Stimulated activated CD8-positive, alpha-beta memory T cell treated with anti-CD3 and anti-CD28 coated beads, Interleukin-12 subunit alpha, Interleukin-12 subunit beta, amount 100 ng/mL, for 24 hours (primary cell): ENCODE data around the gene ELK3.
A peak's percentile ranks its signal among the peaks of the same experiment; 100 is the strongest.

ENCODE experiments used
- DNase-seq: peaks from one replicate; pipeline ENCODE4 v3.0.0-alpha.2; 2020; ENCODE audit errors: extremely low read depth

The ELK3 gene

DNA sequence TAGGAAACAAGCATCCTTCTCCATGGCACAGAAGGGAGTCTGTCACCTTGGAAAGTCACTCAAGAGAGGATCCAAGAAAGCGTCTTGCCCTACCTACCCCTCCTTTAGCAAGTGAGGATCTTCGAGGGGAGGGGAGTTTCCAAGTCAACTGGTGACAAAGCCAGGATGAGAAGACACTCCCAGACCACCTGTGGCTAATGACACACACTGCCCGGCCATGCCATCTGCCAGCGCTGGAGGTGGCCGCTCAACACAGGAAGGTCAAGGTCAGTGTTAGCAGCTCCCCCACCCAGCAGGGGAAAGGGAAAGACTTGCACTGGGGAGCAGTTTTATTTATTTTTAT is 41.3 kb downstream of the ELK3 start:
- no peak for DNase-seq

DNA sequence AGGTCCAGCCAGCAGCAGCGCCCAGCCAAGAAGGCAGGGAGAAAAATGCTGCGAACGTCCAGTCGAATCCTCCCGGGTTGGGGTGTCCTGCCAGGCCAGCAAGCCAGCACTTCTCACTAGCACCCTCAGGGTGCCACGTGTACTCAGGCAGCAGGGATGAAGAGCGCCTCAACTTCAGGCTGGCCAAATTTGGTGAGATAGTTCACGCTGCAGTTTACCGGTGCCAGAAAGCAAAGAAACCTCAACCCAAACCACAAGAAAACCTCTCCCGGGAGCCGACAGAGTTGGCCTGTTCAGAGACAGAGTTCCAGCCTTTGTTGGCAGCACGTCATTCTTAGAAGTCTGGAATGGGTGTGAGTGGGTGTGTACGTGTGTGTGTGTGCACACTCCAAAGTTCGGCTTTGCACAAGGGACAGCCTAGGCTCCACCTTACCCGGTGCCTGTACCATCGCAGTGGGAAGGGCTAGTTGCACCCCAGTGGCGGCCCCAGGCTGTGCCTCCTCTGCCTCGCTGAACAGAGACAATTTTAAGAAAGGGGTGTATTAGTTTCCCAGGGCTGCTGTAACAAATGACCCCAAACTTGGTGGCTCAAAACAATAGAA is 42.1 kb downstream of the ELK3 start:
- DNase-seq, result no peak

DNA sequence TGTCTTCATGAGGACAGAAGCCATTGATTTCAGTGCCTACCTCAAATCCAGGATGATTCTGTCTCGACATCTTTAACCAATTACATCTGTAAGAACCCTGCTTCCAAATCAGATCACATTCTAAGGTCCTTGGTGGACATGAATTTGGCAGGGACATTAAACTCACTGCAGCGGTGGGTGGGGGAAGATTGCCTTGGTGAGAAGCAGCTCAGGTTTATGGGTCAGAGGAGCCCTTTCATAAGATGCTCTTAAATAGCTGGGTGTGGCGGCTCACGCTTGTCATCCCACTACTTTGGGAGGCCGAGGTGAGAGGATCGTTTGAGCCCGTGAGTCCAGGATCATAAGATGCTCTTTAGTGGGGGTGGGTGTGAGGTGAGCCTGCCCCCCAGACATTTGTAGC is 42.9 kb downstream of the ELK3 start:
- no peak for DNase-seq

DNA sequence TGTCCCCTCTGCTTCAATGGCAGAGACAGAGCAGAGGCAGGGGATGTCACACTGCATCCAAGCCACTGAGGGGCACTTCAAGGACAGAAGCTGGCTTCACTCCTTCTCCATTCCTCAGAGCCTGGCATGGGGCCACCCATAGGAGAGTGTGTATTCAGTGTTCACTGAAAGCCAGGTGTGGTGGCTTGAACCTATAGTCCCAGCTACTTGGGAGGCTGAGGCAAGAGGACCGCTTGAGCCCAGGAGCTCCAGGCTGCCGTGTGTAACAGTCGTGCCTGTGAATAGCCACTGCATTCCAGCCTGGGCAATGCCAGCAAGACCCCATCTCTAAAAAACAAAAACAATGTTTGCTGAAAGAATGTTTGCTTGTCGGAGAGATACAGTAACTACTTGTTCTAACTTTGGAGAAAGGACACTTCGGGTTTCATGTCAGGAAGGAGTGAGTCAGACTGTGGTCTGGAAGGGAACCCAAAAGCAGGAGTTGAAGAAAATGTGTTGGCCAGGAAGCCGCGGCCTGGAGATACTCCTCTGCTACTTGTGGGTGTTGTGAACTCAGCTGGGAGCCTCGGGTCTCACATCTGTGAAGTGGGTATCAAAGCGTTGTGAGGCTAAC is 43.4 kb downstream of the ELK3 start:
- DNase-seq, result peak; percentile 25

DNA sequence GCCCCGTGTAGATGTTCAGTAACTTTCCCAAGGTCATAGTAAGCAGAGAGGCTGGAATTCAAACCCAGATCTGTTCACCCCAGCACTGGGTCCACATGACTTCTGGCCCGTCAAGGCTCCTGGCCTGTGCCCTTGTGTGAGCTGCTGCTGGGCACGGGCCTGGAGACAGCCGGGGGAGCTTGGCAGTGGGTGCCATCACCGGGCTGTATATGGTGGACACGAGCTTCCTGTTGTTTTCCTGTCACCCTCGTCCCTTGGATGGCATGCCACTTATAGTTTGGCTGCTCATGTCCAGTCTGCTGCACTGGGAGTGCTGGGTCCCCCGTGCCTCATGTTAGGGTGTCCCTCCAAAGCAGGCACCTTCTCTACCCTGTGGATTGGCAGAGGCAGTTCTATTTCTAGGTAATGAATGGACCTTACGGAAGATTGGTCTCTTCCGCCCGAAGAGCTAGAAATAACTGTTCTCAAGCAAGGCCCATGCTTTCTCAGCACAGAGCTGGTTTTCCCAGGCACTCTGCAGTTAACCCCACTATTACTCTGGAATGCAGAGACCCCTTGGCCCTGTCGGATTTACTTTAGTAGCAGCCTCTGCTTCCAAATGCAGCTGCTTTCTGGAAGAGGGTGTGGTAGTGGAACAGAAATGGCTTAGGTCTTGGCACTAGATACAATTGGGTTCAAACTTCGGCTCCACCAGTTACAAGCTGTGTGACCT is 44.3 kb downstream of the ELK3 start:
- DNase-seq, result no peak

DNA sequence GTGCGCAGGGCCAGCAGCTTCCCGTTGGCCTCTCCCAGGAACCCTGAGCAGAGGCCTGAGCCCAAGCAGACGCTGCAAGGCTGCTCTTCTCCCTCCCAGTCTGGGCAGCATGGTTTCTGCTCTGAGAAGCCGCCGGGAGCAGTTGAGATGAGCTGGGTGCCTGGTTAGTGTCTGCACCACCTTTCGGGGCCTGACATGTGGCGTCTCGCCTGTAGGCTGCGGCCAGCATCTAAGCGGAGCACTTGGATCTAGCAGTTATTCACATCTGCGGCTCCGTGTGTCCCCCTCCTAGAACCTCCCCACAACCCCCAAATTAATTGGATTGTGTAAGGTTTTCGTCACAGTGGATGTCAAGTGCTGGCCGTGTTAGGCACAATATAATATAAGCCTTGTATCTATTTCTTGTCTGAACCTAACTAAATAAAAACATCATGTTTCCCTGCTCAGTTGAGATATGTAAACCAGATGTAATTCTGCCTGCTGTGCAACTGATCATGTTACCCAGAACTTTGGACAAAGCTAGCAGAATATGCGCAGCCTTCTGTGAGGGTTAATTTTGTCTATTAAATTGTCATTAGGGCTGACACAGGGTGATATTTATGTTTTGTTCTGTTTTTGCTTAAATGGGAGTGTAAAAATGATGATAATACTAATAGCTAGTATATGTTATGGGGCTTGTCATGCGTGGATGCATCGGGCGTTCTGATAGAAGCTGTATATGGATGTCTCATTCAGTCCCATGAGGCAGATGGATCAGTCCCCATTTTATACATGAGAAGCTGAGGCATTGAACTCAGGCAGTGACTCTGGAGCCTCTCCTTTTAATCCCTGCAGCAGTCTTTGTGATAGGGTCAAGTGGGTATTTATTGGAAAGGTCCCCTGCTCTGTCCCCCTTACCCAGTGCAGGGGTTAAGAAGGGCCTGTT is 45.8 kb downstream of the ELK3 start:
- DNase-seq, result no peak

DNA sequence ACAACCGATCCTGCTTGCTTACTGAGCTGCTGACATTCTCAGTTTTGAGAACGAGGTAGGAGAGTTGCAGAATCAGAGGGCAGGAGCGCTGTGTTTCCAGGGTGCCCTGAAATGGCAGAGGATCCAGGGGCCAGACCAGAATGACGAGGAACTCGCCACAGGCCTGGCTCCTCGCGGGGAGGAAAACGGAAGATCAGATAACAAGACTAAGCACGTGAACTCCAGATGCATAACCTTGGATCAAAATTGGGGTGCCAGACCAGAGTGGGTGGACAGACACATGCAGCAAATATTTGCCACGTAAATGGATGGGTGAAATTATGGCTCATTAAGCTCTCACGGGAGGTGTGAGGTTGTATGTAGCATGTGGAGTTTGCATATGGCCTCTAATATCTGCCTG is 46.5 kb downstream of the ELK3 start:
- DNase-seq, result no peak

DNA sequence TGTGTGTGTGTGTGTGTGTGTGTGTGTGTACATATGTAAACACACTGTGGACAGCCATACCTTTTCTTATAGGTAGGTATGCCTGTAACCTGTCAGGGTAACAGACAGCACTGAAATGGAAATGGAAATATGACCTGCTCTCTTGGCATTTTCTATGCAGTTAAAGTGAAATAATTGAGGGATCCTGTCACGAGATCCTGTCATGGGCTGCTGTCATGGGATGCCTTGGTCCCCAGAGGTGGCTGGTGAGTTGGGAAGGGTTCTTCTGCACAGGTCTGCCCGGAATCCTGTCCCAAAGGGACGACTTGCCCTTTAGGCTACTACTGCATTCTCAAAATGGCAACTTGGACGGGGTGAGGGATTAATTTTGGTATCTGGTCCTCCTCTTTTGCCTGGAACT is 47.3 kb downstream of the ELK3 start:
- DNase-seq, result no peak

DNA sequence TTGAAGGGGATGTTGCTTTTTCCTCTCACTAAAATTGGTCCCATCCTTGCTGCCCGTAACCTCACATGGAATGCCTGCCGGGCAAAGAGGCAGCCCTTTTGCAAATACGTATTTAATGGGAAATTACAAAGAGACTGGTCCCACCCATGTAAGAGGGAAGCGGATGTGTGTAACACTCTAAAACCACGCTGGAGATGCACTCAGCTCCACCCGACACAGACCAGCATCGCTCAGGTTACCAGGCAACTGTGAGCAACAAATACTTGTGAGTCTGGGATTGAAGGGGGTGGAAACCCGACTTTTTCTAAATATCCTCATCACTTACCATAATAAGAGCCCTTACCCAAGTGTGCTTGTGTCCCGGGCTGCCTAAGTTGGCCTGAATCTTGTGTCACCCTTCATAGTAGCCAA is 47.7 kb downstream of the ELK3 start:
- DNase-seq, result peak; percentile 20

DNA sequence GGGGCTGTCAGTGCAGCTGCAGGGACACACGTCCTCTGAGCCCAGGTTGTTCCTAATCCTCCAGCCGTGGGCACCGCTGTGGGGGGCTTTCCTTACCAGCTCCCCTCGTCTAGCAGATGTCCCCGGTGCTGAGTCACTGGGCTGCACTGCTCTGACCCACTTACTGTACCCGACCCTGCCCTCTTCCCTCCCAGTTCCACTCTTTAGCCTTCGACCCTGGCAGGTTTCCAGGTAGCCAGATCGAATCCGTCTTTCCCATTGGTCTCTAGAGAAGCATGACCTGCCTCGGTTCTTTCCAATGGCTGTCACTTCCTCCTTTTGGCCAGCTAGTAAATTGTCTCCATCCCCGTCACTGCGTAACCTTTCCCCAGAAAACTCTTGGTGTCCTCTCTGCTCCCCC is 48.4 kb downstream of the ELK3 start:
- DNase-seq, result no peak

DNA sequence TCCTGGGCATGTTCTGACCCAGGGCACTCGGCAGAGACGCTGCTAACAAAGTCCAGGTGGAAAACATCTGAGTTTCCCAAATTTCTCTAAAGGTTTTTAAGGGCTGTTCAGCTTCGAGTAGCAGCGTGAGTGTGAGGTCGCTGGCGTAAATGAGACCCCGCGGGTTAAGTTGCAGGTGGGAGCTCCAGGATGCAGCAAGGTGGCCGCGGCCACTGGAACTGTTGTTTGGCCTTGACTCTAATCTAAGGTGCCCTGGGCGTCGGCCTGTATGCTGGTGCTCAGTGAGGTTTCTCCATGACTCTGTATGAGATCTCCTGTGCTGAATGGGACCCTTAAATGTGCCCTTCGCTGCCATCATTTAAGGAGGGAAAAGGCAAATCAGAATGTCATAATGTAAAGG is 50.7 kb downstream of the ELK3 start:
- no peak for DNase-seq

DNA sequence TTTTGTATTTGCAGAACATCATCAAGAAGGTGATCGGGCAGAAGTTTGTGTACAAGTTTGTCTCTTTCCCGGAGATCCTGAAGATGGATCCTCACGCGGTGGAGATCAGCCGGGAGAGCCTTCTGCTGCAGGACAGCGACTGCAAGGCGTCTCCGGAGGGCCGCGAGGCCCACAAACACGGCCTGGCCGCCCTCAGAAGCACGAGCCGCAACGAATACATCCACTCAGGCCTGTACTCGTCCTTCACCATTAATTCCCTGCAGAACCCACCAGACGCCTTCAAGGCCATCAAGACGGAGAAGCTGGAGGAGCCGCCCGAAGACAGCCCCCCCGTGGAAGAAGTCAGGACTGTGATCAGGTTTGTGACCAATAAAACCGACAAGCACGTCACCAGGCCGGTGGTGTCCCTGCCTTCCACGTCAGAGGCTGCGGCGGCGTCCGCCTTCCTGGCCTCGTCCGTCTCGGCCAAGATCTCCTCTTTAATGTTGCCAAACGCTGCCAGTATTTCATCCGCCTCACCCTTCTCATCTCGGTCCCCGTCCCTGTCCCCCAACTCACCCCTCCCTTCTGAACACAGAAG is 52.8 kb downstream of the ELK3 start:
- DNase-seq, result no peak

DNA sequence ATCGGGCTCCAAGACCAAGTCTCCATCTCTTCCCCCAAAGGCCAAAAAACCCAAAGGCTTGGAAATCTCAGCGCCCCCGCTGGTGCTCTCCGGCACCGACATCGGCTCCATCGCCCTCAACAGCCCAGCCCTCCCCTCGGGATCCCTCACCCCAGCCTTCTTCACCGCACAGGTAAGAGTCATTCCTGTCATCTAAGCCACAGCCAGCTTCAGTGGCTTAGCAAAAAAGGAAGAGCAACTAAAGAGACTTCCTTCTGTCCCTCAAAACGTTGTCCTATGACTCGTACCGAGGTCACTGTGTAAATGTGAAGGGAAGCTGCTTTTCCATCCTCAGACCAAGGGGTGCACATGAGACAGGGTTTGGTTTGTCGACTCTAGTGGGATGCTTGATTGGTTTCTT is 53.4 kb downstream of the ELK3 start:
- DNase-seq, result no peak

DNA sequence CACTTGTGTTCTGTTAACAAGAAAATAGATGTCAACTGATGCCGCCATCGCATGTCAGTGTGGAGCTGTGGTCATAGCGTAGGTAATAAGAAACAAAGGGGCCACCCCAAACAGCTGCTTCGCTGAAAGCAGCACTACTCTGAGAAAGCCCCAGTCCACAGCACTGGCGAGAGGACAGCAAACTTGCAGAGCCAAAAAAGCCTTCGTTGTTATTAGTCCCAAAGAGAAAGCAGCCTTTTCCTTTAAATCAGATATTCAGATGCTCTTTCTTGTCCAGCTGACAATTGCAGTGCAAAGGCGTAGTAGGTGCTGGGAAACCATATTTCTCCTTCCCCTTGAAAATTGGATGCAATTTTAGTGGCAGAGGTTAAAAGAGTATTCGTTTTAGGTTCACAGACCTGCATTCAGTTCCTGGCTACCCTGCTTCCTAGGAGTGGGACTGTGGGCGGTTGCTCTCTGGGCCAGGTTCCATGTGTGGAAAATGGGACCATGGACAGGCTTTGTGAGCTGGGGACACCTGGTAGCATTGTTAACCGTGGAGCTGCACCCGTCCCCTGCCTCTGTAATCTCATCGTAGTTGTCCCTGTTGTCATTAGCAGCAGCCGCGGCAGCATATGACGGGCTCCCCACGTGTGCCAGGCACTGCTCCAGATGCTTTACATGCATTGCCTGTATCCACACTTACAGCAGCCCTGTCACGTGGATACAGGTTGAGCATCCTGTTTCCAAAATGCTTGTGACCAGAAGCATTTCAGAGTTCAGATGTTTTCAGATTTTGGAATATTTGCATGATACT is 54.2 kb downstream of the ELK3 start:
- DNase-seq, result no peak

DNA sequence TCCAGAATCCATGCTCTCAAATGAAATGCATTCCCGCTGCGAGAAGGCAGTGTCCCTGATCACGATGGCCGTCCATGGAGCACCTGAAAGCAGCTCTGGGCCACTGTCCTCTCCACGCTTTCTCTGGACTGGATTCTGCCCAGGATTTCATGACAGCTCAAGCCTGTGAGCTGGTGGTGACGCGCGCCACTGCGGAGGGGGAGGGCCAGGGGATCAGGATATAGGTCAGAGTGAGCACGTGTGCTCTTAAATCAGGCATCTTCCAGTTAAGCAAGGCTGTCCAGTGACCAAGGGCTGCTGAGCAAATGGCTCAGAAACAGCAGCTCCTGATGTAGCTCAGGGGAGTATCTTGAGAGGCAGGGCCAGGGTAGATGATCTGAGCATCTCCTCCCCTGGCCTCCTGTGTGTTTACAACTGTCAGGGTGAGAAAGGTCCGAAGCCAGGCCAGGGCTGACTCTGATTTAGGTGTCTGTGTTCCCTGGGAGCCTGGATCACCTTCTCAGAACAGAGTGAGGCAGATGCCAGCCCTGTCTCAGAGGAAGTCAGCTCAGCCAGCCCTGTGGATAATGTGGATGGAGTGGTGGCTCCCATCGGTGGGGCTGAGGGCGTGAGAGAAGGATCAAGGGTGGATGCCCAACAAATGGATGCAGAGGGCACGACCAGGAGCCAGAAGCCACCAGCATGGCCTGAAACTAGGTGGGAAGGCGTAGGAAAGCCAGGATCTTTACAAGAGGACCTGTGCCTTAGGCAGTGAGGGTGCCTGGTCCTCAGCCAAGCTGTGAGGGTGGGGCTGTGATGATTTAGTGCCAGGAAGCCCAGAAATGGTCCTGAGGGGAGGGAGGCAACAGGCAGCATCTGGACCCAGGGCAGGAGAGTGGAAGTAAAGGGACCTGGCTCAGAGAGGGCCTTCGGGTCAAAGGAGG is 55.3 kb downstream of the ELK3 start:
- no peak for DNase-seq

DNA sequence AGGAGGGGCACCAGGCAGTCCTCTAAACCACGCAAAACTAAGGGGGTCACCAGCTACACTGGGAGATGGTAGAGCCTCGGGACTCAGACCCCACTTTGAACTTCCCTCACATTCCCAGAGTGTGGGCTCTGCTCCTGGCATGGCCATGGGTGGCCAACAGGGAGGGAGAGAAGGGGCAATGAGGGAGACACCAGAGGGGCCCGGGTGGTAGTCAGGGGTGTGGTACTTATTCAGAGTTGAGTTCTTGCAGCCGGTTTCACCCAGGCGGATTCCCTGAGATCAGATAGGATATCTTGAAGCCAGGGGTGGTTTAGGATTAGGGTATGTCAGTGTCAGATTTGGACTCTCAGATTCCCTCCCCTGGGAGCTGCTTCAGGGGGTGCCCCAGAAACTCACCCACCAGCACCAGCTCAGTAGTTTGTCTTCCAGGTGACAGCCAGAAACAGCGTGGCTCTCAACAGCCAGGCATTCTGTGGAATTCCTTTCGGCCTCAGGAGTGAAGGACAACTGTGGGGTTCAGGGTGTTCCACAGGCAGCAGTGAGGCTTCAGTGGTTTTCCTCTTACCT is 56.0 kb downstream of the ELK3 start:
- no peak for DNase-seq

DNA sequence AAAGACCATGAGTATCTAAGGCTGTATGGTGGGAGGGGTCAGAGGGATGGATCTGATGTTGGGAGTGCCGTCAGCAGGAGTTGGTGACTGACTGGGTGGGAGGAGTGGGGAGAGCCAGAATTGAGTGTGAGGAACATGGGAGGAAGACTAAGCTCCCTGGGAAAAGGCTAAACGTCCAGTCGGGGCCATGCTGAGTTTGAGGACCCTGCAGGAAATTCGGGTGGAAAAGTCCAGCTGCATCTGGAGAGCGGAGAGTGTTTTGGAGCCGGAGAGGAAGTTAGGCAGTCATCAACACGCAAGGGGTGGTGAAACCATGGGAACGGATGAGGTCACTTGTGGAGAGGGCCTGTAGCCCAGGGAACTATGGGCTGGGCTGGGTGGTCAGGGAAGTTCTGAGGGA is 60.9 kb downstream of the ELK3 start:
- DNase-seq, result no peak

DNA sequence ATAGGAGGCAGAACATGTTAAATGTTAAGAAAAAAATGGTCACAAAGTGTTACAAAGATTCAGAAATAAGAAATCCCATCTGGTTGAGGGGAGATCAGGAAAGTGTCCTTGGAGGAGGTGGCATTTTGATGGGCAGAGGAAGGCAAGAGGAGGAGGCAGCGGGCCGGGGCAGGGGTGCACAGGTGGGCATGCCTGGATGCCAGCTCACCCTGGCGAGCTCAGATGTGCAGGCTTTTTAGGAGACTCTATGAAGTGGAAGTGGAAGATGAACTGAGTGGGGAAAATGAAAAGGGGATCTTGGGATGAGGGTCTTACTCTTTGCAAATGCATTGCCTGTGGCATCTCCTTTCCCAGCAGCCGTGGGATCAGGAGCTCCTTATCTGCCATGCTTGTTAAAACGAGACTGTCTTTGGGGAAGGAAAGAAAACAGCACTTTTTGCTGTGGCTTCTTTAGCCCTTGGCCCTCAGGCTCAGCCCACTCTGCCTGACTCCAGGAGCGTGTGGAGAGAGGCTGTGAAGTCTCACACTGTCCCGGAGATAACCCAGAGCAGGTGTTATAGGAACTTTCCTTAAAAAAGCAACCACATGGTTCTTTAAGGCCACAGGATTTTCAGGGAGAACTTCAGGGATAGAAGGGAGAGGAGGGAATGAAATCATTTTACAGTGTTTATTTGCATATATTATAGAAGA is 62.6 kb downstream of the ELK3 start:
- DNase-seq, result no peak

DNA sequence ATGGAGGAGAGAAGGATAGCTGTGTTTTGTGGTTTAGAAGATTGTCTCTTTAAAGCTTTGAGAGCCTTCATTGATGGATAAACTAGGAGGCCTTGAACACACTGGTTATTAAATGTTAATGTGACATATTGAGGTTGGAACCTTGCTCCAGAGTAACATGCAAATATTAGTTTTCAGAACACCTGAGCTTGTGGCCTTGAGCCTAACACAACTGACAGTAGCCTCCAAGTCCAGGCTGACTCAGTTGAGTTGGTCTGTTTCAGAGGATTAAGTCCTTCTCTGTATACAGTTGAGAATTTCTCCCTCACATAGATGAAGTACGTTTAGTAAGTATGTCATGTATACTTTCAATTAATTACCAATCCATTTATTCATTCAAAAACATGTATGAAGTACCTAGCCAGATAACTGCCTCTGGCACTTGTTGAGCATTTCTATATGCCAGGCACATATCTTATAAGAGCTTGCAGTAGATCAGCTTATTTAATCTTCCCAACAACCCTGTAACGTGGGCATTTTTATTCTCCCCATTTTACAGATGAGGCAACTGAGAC is 63.5 kb downstream of the ELK3 start:
- no peak for DNase-seq
